Astrocyte (in vitro differentiated cells and primary cell): ENCODE data around the gene MEMO1. TPM values are rescaled to one million over a fixed set of nuclear protein-coding genes. Genes with fewer than 3 reads are reported as not detected.

Experiments
- DNase-seq: peaks from one replicate; pipeline ENCODE4 v3.0.0-alpha.2; 2010; ENCODE audit warnings: low read depth
- FAIRE-seq: peaks from 2 replicates; lab custom pipeline; 2011; peaks lifted over from hg19 to GRCh38; lab: Jason Lieb, UNC
- H2AFZ ChIP-seq: 2 replicates; pipeline ENCODE4 v1.6.0; 2012; ENCODE audit warnings: low read depth, low read length, inconsistent platforms
- H3K27ac ChIP-seq: 2 replicates; pipeline ENCODE4 v1.5.1; 2011; ENCODE audit warnings: low read depth, low read length, inconsistent platforms
- H3K27me3 ChIP-seq: 2 replicates; pipeline ENCODE4 v1.6.0; 2011; ENCODE audit warnings: low read length, inconsistent platforms; ENCODE audit not compliant: insufficient read depth
- H3K36me3 ChIP-seq: 2 replicates; pipeline ENCODE4 v1.5.1; 2011; ENCODE audit warnings: low read length, inconsistent platforms; ENCODE audit not compliant: insufficient read depth
- H3K4me1 ChIP-seq: 2 replicates; pipeline ENCODE4 v1.5.1; 2011; ENCODE audit warnings: low read length, inconsistent platforms; ENCODE audit not compliant: insufficient read depth
- H3K4me2 ChIP-seq: 2 replicates; pipeline ENCODE4 v1.6.0; 2012; ENCODE audit warnings: low read length, inconsistent platforms
- H3K4me3 ChIP-seq: 2 replicates; pipeline ENCODE4 v1.5.1; 2011; ENCODE audit warnings: low read depth, mild to moderate bottlenecking, low read length, inconsistent platforms; ENCODE audit not compliant: insufficient read depth
- H3K79me2 ChIP-seq: 2 replicates; pipeline ENCODE4 v1.6.0; 2012; ENCODE audit warnings: mild to moderate bottlenecking, low read length, inconsistent platforms; ENCODE audit not compliant: insufficient read depth
- H3K9ac ChIP-seq: 2 replicates; pipeline ENCODE4 v1.6.0; 2012; ENCODE audit warnings: mild to moderate bottlenecking, low read length, inconsistent platforms
- H3K9me3 ChIP-seq: 2 replicates; pipeline ENCODE4 v1.5.1; 2012; ENCODE audit warnings: low read depth, mild to moderate bottlenecking, low read length, inconsistent platforms; ENCODE audit not compliant: insufficient read depth
- H4K20me1 ChIP-seq: 2 replicates; pipeline ENCODE4 v1.6.0; 2012; ENCODE audit warnings: low read length, inconsistent platforms; ENCODE audit not compliant: insufficient read depth
- H3K27ac Mint-ChIP-seq: one replicate; pipeline ENCODE4 v1.8.0; 2021; ENCODE audit warnings: mild to moderate bottlenecking, mixed read lengths; ENCODE audit not compliant: unreplicated experiment
- H3K27me3 Mint-ChIP-seq: one replicate; pipeline ENCODE4 v1.8.0; 2021; ENCODE audit warnings: low read depth, mixed read lengths; ENCODE audit not compliant: unreplicated experiment
- H3K36me3 Mint-ChIP-seq: one replicate; pipeline ENCODE4 v1.8.0; 2021; ENCODE audit warnings: low read depth, mixed read lengths; ENCODE audit not compliant: unreplicated experiment
- H3K4me1 Mint-ChIP-seq: one replicate; pipeline ENCODE4 v1.8.0; 2021; ENCODE audit warnings: low read depth, mixed read lengths; ENCODE audit not compliant: unreplicated experiment
- H3K4me3 Mint-ChIP-seq: one replicate; pipeline ENCODE4 v1.8.0; 2021; ENCODE audit warnings: mild to moderate bottlenecking, moderate library complexity, mixed read lengths; ENCODE audit not compliant: unreplicated experiment
- H3K9me3 Mint-ChIP-seq: one replicate; pipeline ENCODE4 v1.8.0; 2021; ENCODE audit warnings: mild to moderate bottlenecking, mixed read lengths; ENCODE audit not compliant: unreplicated experiment
- EZH2 ChIP-seq: IDR thresholded peaks from 2 replicates; pipeline ENCODE4 v1.6.1; 2012; ENCODE audit warnings: mild to moderate bottlenecking, low read length, inconsistent platforms; ENCODE audit not compliant: insufficient read depth
- total RNA-seq: library from RNA; stranded (reverse); gene quantifications from 2 replicates; pipeline ENCODE4 v1.2.1, GENCODE V29; 2021
- TF ChIP-seq, protein P1 (sequence below): IDR thresholded peaks from 2 replicates; pipeline ENCODE4 v1.5.1; 2011; ENCODE audit warnings: low read depth, mild to moderate bottlenecking, inconsistent platforms, low read length, moderate library complexity; ENCODE audit not compliant: insufficient read depth

The MEMO1 gene
- total RNA-seq, 1 donor from 2014 or later = 65.2 TPM

DNA sequence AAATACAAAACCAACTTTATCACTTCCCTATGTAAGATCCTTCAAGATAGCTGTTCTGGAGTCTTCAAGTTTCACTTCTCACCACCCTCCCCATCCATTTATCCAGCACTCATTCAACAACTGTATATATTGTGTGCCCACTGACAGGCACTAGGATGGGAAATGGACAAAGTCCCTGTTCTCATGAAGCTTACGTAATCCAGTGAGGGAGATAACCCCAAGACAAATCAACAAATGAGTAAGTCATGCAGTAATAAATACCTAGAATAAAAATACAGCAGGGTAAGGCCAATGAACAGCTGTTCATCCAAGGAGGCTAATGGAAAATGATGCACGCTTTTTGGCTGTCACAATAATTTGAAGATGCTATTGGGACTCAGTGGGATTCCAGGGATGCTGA lies 133.8 kb downstream of the MEMO1 start:
- no peak overlapping the region for H2AFZ ChIP-seq
- FAIRE-seq (no peak), DNase-seq (no peak)
- H3K4me1 Mint-ChIP-seq = no peaks in the 10 kb centered on the region
- H3K4me3 Mint-ChIP-seq = no peak overlapping the region
- no peaks in the 10 kb centered on the region for H3K36me3 ChIP-seq
- no peak overlapping the region for H3K27ac ChIP-seq
- H3K79me2 ChIP-seq = peaks cover 3% of the 10 kb centered on the region
- no peak overlapping the region for H3K4me3 ChIP-seq
- no peaks in the 10 kb centered on the region for H3K9me3 ChIP-seq
- no peaks in the 10 kb centered on the region for H3K36me3 Mint-ChIP-seq
- H4K20me1 ChIP-seq = peaks cover 3% of the 10 kb centered on the region
- H3K9ac ChIP-seq = no peak overlapping the region
- TF ChIP-seq, protein P1, sequence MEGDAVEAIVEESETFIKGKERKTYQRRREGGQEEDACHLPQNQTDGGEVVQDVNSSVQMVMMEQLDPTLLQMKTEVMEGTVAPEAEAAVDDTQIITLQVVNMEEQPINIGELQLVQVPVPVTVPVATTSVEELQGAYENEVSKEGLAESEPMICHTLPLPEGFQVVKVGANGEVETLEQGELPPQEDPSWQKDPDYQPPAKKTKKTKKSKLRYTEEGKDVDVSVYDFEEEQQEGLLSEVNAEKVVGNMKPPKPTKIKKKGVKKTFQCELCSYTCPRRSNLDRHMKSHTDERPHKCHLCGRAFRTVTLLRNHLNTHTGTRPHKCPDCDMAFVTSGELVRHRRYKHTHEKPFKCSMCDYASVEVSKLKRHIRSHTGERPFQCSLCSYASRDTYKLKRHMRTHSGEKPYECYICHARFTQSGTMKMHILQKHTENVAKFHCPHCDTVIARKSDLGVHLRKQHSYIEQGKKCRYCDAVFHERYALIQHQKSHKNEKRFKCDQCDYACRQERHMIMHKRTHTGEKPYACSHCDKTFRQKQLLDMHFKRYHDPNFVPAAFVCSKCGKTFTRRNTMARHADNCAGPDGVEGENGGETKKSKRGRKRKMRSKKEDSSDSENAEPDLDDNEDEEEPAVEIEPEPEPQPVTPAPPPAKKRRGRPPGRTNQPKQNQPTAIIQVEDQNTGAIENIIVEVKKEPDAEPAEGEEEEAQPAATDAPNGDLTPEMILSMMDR = no peak
- TF ChIP-seq EZH2 = no peak
- no peaks in the 10 kb centered on the region for H3K27me3 ChIP-seq
- H3K4me1 ChIP-seq = no peaks in the 10 kb centered on the region
- H3K27ac Mint-ChIP-seq = no peak overlapping the region
- no peaks in the 10 kb centered on the region for H3K9me3 Mint-ChIP-seq
- H3K27me3 Mint-ChIP-seq = no peaks in the 10 kb centered on the region
- no peak overlapping the region for H3K4me2 ChIP-seq

DNA sequence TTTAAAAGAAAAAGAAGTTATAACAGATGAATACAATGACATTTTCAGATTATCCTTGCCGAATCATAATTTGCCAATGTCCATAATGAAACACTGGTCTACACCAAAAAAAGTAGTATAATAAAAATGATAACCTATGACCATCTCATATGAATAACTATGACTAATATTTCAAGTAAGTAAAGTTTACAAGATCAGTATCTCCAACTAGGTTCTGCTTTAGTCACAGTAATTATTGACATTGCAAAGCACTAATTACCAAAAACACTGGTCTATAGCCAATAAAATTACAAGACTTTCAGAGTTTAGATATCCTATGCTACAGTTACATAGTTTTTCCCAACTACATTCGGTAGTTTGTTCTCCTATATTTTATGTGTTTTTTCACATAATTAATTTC lies 136.7 kb downstream of the MEMO1 start:
- no peaks in the 10 kb centered on the region for H3K27me3 Mint-ChIP-seq
- no peak overlapping the region for H3K9ac ChIP-seq
- no peak overlapping the region for H2AFZ ChIP-seq
- FAIRE-seq (no peak), DNase-seq (no peak)
- peaks cover 3% of the 10 kb centered on the region for H4K20me1 ChIP-seq
- H3K27ac ChIP-seq = no peak overlapping the region
- H3K4me2 ChIP-seq = no peak overlapping the region
- no peaks in the 10 kb centered on the region for H3K4me1 ChIP-seq
- H3K36me3 ChIP-seq = no peaks in the 10 kb centered on the region
- H3K4me3 Mint-ChIP-seq = no peak overlapping the region
- H3K79me2 ChIP-seq = peaks cover 3% of the 10 kb centered on the region
- no peaks in the 10 kb centered on the region for H3K27me3 ChIP-seq
- no peaks in the 10 kb centered on the region for H3K9me3 Mint-ChIP-seq
- H3K4me3 ChIP-seq = no peak overlapping the region
- TF ChIP-seq, protein P1 = no peak
- TF ChIP-seq EZH2 = no peak
- no peaks in the 10 kb centered on the region for H3K4me1 Mint-ChIP-seq
- no peaks in the 10 kb centered on the region for H3K36me3 Mint-ChIP-seq
- no peak overlapping the region for H3K27ac Mint-ChIP-seq
- H3K9me3 ChIP-seq = no peaks in the 10 kb centered on the region

DNA sequence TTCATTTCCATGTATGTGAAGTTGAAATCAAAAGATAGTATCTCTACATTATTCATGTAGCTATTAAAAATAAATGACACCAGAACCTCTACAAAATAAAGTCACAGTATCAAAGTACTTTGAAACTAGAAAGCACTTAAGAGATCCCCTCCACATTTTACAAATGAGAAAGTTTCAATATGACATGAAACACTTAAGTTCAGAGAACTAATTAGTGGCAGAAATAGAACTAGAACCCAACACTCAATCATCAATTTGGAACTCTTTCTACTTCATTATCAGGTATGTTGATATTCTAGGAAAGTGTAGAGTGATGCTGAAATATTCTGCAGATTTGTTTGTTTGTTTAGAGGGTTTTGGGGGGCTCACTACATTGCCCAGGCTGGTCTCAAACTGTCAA lies 145.6 kb downstream of the MEMO1 start:
- Mint-ChIP-seq H3K36me3 (no peaks in the 10 kb centered on the region), H3K4me1 (no peaks in the 10 kb centered on the region), H3K27me3 (no peaks in the 10 kb centered on the region), H3K4me3 (no peak overlapping the region), H3K27ac (no peak overlapping the region), H3K9me3 (no peaks in the 10 kb centered on the region)
- Histone ChIP-seq H3K27ac (no peak overlapping the region), H3K9ac (no peak overlapping the region), H4K20me1 (no peaks in the 10 kb centered on the region), H3K79me2 (no peaks in the 10 kb centered on the region), H3K9me3 (no peaks in the 10 kb centered on the region), H3K4me3 (no peak overlapping the region), H2AFZ (no peak overlapping the region), H3K4me1 (no peaks in the 10 kb centered on the region), H3K4me2 (no peak overlapping the region), H3K27me3 (no peaks in the 10 kb centered on the region), H3K36me3 (peaks cover 9% of the 10 kb centered on the region)
- FAIRE-seq = no peak
- no peak for TF ChIP-seq EZH2
- TF ChIP-seq, protein P1 = no peak
- no peak for DNase-seq
